CD8-positive, alpha-beta memory T cell (primary cell): ENCODE results near the gene ZFHX3. TPM values are rescaled to one million over a fixed set of nuclear protein-coding genes. Genes with fewer than 3 reads are reported as not detected.
A peak's percentile ranks its signal among the peaks of the same experiment; 100 is the strongest.

ENCODE experiments used
- CTCF ChIA-PET: fragments of 350-600 bp; sonication (Branson Sonifier 250); formaldehyde crosslinking; loops from one replicate; lab custom pipeline; 2021; ENCODE audit warnings: antibody characterized with exemption; lab: Charles Lee
- POLR2A ChIA-PET: fragments of 350-600 bp; sonication (Branson Sonifier 250); formaldehyde crosslinking; loops from one replicate; lab custom pipeline; 2021; ENCODE audit warnings: antibody characterized with exemption; lab: Charles Lee
- DNase-seq, 5 donors: peaks; one replicate each; pipeline versions ENCODE4 v3.0.0 to v3.0.0-alpha.2; 2020 to 2022; ENCODE audit warnings: mixed read lengths in 1 of 5
- H3K27ac ChIP-seq: one replicate; pipeline ENCODE4 v1.7.0; 2013; ENCODE audit warnings: low read depth, mild to moderate bottlenecking, low read length, moderate library complexity
- H3K27me3 ChIP-seq: 2 replicates; pipeline ENCODE4 v1.7.0; 2013; ENCODE audit warnings: low read length, mild to moderate bottlenecking; ENCODE audit not compliant: insufficient read depth, poor library complexity, severe bottlenecking
- H3K36me3 ChIP-seq: 2 replicates; pipeline ENCODE4 v1.7.0; 2013; ENCODE audit warnings: mild to moderate bottlenecking, low read length, moderate library complexity; ENCODE audit not compliant: insufficient read depth
- H3K4me1 ChIP-seq: 2 replicates; pipeline ENCODE4 v1.7.0; 2013; ENCODE audit warnings: mild to moderate bottlenecking, low read length, moderate library complexity; ENCODE audit not compliant: insufficient read depth
- H3K4me3 ChIP-seq: 2 replicates; pipeline ENCODE4 v1.7.0; 2013; ENCODE audit warnings: mild to moderate bottlenecking, low read length
- H3K9me3 ChIP-seq: 2 replicates; pipeline ENCODE4 v1.7.0; 2013; ENCODE audit warnings: mild to moderate bottlenecking, low read length
- H3K27ac Mint-ChIP-seq, 8 donors: one replicate each; pipeline ENCODE4 v1.8.0; 2020 to 2021; ENCODE audit warnings: mixed read lengths in 8 of 8, mild to moderate bottlenecking in 6 of 8, inconsistent platforms in 3 of 8, moderate library complexity in 3 of 8
- H3K27me3 Mint-ChIP-seq, 2 donors: one replicate each; pipeline ENCODE4 v1.8.0; 2020 to 2021; ENCODE audit warnings: mixed read lengths in 2 of 2, mild to moderate bottlenecking in 1 of 2, moderate library complexity in 1 of 2
- H3K36me3 Mint-ChIP-seq, 3 donors: one replicate each; pipeline ENCODE4 v1.8.0; 2020 to 2021; ENCODE audit warnings: mixed read lengths in 3 of 3, inconsistent platforms in 1 of 3, mild to moderate bottlenecking in 1 of 3
- H3K4me1 Mint-ChIP-seq, 3 donors: one replicate each; pipeline ENCODE4 v1.8.0; 2020 to 2021; ENCODE audit warnings: mixed read lengths in 3 of 3, inconsistent platforms in 1 of 3, mild to moderate bottlenecking in 1 of 3
- H3K4me3 Mint-ChIP-seq, 7 donors: one replicate each; pipeline ENCODE4 v1.8.0; 2020 to 2021; ENCODE audit warnings: mixed read lengths in 7 of 7, mild to moderate bottlenecking in 6 of 7, moderate library complexity in 4 of 7, inconsistent platforms in 2 of 7
- H3K9me3 Mint-ChIP-seq, 5 donors: one replicate each; pipeline ENCODE4 v1.8.0; 2020 to 2022; ENCODE audit warnings: mixed read lengths in 5 of 5, mild to moderate bottlenecking in 3 of 5, moderate library complexity in 2 of 5, inconsistent platforms in 1 of 5
- polyA plus RNA-seq: library from polyadenylated mRNA; unstranded; fragments of 300-500 nt; fragmentation: Illumina TruSeq; gene quantifications from one replicate; pipeline ENCODE4 v1.2.3, GENCODE V29; 2021
- total RNA-seq, 2 experiments: library from RNA; stranded (reverse); gene quantifications; one replicate each; pipeline ENCODE4 v1.2.3, GENCODE V29; 2021

The ZFHX3 gene
- total and polyA plus RNA-seq, 3 experiments from 2014 or later: 0.13 to 0.22 (median 0.20) TPM

DNA sequence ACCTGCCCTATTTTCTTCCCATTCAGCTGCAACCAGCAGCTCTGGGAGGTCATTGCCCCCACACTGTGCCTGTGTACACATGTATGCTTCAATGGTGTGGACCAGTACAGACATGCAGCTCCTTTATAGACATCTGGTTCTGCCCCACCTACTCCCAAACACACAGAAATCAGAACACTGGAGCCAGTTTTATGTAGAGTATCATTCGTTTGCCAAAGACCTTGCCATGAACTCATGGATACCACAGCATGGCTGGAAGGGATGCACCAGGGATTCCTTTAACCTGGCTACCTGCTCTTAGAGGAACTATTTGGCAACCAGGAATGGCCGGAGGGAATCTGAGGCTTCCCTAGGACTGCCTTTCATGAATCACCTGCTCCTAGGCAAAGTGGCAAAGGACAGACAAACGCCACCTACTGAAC is 60.4 kb downstream of the ZFHX3 start:
- peaks cover 0 to 1% of the 10 kb centered on the region in 2 donors for H3K27me3 Mint-ChIP-seq
- no peak overlapping the region for H3K4me3 Mint-ChIP-seq
- peak overlapping the region in 1 of 8 donors; percentile 1 for H3K27ac Mint-ChIP-seq
- no peaks in the 10 kb centered on the region for H3K9me3 ChIP-seq
- no peaks in the 10 kb centered on the region for H3K36me3 ChIP-seq
- no peaks in the 10 kb centered on the region for H3K36me3 Mint-ChIP-seq
- ChIA-PET POLR2A (no interaction called here), CTCF (no interaction called here)
- H3K9me3 Mint-ChIP-seq: peaks cover 0 to 7% (median 0%) of the 10 kb centered on the region in 5 donors
- no peak for DNase-seq
- H3K27me3 ChIP-seq: no peaks in the 10 kb centered on the region
- H3K4me3 ChIP-seq: no peak overlapping the region
- no peaks in the 10 kb centered on the region for H3K4me1 ChIP-seq
- no peak overlapping the region for H3K27ac ChIP-seq
- H3K4me1 Mint-ChIP-seq: no peaks in the 10 kb centered on the region

GRCh38 chr16:72985995-72986394 is 61.9 kb downstream of the ZFHX3 start:
- H3K4me3 Mint-ChIP-seq: no peak overlapping the region
- ChIA-PET CTCF (no interaction called here), POLR2A (no interaction called here)
- H3K9me3 Mint-ChIP-seq: peaks cover 0 to 9% (median 0%) of the 10 kb centered on the region in 5 donors
- no peak for DNase-seq
- peaks cover 0 to 1% of the 10 kb centered on the region in 2 donors for H3K27me3 Mint-ChIP-seq
- H3K9me3 ChIP-seq: no peaks in the 10 kb centered on the region
- H3K4me3 ChIP-seq: no peak overlapping the region
- H3K36me3 ChIP-seq: no peaks in the 10 kb centered on the region
- H3K36me3 Mint-ChIP-seq: no peaks in the 10 kb centered on the region
- no peaks in the 10 kb centered on the region for H3K27me3 ChIP-seq
- no peaks in the 10 kb centered on the region for H3K4me1 ChIP-seq
- no peak overlapping the region for H3K27ac Mint-ChIP-seq
- H3K27ac ChIP-seq: no peak overlapping the region
- H3K4me1 Mint-ChIP-seq: no peaks in the 10 kb centered on the region

DNA sequence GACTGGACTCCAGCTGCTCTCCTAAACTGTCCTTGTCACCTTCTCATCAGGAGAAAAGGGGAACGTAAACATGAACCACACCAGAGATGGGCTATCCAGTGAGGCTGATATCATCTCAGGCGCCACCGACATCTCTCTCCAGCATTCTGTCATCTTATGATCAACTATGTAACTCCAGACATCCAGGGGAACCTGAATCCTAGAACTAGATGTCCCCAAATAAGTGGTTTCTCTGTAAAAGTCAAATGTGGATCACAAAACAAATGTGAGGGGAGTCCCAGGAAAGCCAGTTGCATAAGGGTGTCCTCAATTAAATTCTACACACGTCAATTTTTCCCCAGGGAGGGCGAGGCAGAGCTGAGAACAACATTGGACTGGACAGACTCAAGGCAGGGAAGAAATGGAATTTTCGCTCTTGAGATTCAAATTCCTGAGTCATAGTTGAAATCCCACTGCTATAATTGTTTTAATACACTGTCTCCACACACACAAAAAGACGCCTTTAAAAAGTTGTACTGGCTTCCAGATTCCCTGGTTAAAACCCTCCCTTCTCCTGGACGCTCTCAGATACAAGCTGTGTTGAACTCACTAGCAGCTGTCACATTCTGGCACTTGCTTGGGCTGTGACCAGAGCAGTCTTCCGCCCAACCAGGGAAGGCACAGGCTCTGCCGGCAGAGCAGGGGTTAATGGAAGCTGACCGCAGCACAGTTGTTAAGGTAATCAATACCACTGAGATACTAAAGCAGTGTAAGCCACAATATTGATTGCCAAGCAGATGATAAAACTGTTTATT is 62.6 kb downstream of the ZFHX3 start:
- Mint-ChIP-seq H3K4me1 (no peaks in the 10 kb centered on the region), H3K9me3 (peaks cover 0 to 9% (median 0%) of the 10 kb centered on the region in 5 donors), H3K27me3 (peaks cover 0 to 1% of the 10 kb centered on the region in 2 donors), H3K4me3 (no peak overlapping the region), H3K36me3 (no peaks in the 10 kb centered on the region), H3K27ac (no peak overlapping the region)
- Histone ChIP-seq H3K27me3 (no peaks in the 10 kb centered on the region), H3K4me1 (no peaks in the 10 kb centered on the region), H3K27ac (no peak overlapping the region), H3K4me3 (no peak overlapping the region), H3K36me3 (no peaks in the 10 kb centered on the region), H3K9me3 (no peaks in the 10 kb centered on the region)
- POLR2A ChIA-PET: no interaction called here
- no peak for DNase-seq
- CTCF ChIA-PET: no interaction called here

DNA sequence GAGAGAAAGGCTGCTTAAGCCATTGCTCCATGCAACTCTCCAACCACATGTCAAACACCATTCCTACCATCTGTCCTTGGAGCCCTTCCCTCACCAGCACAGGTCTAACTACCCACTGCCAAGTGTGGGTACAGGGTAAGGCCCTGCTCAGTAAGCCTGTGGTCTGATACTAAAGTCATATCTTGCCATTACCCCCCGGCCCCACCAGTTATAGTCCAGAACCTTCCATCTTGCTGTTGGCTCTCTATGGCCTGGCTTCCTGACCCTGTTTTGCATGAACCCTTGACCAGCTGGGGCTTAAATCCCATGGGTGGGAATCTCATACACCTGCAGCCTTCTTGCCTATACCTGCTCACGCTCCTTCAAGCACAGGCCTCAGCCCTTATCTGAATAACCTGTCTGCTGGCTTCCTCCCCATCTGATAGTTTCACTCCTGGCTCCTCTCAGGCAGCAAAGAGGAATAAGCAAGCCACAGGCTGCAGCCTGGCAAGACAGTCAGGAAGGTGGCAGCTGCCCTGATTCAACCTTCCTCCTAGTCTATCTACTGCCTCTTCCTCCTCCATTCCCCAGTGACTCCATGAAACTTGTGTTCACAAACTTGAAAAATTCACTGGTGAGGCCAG is 64.1 kb downstream of the ZFHX3 start:
- H3K4me1 ChIP-seq: no peaks in the 10 kb centered on the region
- no peaks in the 10 kb centered on the region for H3K27me3 ChIP-seq
- no peak overlapping the region for H3K27ac ChIP-seq
- DNase-seq: no peak
- Mint-ChIP-seq H3K4me3 (no peak overlapping the region), H3K27ac (no peak overlapping the region), H3K4me1 (no peaks in the 10 kb centered on the region), H3K27me3 (peaks cover 0 to 1% of the 10 kb centered on the region in 2 donors), H3K36me3 (no peaks in the 10 kb centered on the region), H3K9me3 (peaks cover 0 to 9% (median 0%) of the 10 kb centered on the region in 5 donors)
- CTCF ChIA-PET: no interaction called here
- POLR2A ChIA-PET: no interaction called here
- H3K9me3 ChIP-seq: no peaks in the 10 kb centered on the region
- H3K36me3 ChIP-seq: no peaks in the 10 kb centered on the region
- no peak overlapping the region for H3K4me3 ChIP-seq

DNA sequence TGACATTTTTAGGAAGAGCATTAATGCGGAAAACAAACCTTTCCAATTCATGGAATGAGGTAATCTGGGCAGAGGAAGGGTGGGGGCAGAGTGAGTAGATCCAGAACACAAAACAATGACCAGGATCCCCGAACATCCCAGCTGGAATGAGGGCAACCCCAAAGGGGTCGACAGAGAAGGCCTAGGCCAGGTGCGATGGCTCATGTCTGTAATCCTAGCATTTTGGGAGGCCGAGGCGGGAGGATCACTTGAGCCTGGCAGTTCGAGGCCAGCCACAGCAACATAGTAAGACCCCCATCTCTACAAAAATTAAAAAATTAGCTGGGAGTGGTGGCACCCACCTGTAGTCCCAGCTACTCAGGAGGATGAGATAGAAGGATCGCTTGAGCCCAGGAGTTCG is 64.7 kb downstream of the ZFHX3 start:
- Histone ChIP-seq H3K27me3 (no peaks in the 10 kb centered on the region), H3K27ac (no peak overlapping the region), H3K4me1 (no peaks in the 10 kb centered on the region), H3K9me3 (no peaks in the 10 kb centered on the region), H3K4me3 (no peak overlapping the region), H3K36me3 (no peaks in the 10 kb centered on the region)
- CTCF ChIA-PET: no interaction called here
- no peaks in the 10 kb centered on the region for H3K36me3 Mint-ChIP-seq
- DNase-seq: no peak
- no peaks in the 10 kb centered on the region for H3K27me3 Mint-ChIP-seq
- no peak overlapping the region for H3K4me3 Mint-ChIP-seq
- H3K4me1 Mint-ChIP-seq: no peaks in the 10 kb centered on the region
- POLR2A ChIA-PET: no interaction called here
- peaks cover 0 to 9% (median 0%) of the 10 kb centered on the region in 5 donors for H3K9me3 Mint-ChIP-seq
- H3K27ac Mint-ChIP-seq: no peak overlapping the region

DNA sequence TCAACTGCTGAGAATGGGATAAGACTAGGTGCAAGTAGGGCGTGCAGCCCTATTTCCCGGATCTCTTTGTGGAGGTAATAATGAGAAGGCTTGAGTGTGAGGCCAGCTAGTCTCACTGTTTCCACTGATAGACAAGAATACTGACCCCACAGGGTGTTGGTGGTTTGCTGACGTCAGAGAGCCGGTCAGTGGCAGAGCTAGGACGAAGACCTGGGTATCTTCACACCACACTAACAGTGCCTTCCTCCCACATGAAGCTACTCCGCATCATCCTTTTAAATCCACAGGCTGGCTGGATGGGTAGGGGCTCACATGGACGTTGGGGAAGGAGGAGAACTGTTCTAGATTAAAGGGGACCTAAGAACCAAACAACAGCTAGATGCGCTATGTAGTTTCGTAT is 68.0 kb downstream of the ZFHX3 start:
- H3K36me3 Mint-ChIP-seq: no peaks in the 10 kb centered on the region
- no peaks in the 10 kb centered on the region for H3K36me3 ChIP-seq
- POLR2A ChIA-PET: no interaction called here
- H3K9me3 Mint-ChIP-seq: peaks cover 0 to 7% (median 0%) of the 10 kb centered on the region in 5 donors
- no peak for DNase-seq
- no peaks in the 10 kb centered on the region for H3K9me3 ChIP-seq
- no peak overlapping the region for H3K27ac Mint-ChIP-seq
- H3K27me3 ChIP-seq: no peaks in the 10 kb centered on the region
- no peaks in the 10 kb centered on the region for H3K4me1 ChIP-seq
- H3K4me3 Mint-ChIP-seq: no peak overlapping the region
- H3K27ac ChIP-seq: no peak overlapping the region
- CTCF ChIA-PET: no interaction called here
- H3K27me3 Mint-ChIP-seq: no peaks in the 10 kb centered on the region
- no peaks in the 10 kb centered on the region for H3K4me1 Mint-ChIP-seq
- H3K4me3 ChIP-seq: no peak overlapping the region

- Mint-ChIP-seq H3K4me3 (no peak overlapping the region), H3K4me1 (no peaks in the 10 kb centered on the region), H3K27me3 (peaks cover 0 to 1% of the 10 kb centered on the region in 2 donors), H3K27ac (no peak overlapping the region), H3K36me3 (no peaks in the 10 kb centered on the region), H3K9me3 (peaks cover 0 to 7% (median 0%) of the 10 kb centered on the region in 5 donors)
- Histone ChIP-seq H3K27me3 (no peaks in the 10 kb centered on the region), H3K27ac (no peak overlapping the region), H3K4me1 (no peaks in the 10 kb centered on the region), H3K4me3 (no peak overlapping the region), H3K36me3 (no peaks in the 10 kb centered on the region), H3K9me3 (no peaks in the 10 kb centered on the region)
- DNase-seq: no peak
- ChIA-PET CTCF (no interaction called here), POLR2A (no interaction called here)
Measured at GRCh38 chr16:72978212-72978611, 69.7 kb downstream of the ZFHX3 start.

DNA sequence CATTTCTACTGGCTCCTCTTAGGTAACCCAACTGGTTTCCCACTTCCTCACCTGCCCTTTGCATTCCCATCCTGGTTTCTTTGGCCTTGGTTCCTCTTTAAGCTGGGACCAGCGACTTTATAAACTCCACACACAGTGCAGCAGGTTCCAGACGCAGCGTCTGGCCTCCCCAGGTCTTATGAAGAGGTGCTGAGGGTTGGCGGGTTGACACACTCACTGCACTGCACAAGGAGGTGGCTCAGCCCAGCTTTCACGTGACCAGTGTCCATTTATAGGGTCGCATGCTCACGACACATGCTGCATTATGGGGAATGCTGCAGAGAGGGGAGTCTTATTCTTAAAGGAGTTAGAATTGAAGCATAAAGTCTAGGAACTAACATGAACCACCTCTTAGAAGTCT is 70.8 kb downstream of the ZFHX3 start:
- Histone ChIP-seq H3K27ac (no peak overlapping the region), H3K4me1 (no peaks in the 10 kb centered on the region), H3K36me3 (no peaks in the 10 kb centered on the region), H3K4me3 (no peak overlapping the region), H3K27me3 (no peaks in the 10 kb centered on the region), H3K9me3 (no peaks in the 10 kb centered on the region)
- no peak overlapping the region for H3K4me3 Mint-ChIP-seq
- H3K9me3 Mint-ChIP-seq: peaks cover 0 to 2% (median 2%) of the 10 kb centered on the region in 5 donors
- no peaks in the 10 kb centered on the region for H3K36me3 Mint-ChIP-seq
- H3K27ac Mint-ChIP-seq: no peak overlapping the region
- peaks cover 0 to 2% of the 10 kb centered on the region in 2 donors for H3K27me3 Mint-ChIP-seq
- ChIA-PET CTCF (no interaction called here), POLR2A (no interaction called here)
- H3K4me1 Mint-ChIP-seq: no peaks in the 10 kb centered on the region
- no peak for DNase-seq
